Fibroblast of skin of left biceps (primary cell): ENCODE data around the gene ABTB2.
A peak's percentile ranks its signal among the peaks of the same experiment; 100 is the strongest.

Experiments
- DNase-seq, 2 experiments: peaks; one replicate each; pipeline ENCODE4 v3.0.0-alpha.2; 2013; ENCODE audit warnings: low read depth in 2 of 2

ABTB2 gene

GRCh38 chr11:34288492-34288891, 69.3 kb downstream of the ABTB2 start:
- no peak for DNase-seq

GRCh38 chr11:34284811-34285481, 72.9 kb downstream of the ABTB2 start:
- no peak for DNase-seq

GRCh38 chr11:34284156-34284555, 73.7 kb downstream of the ABTB2 start:
- DNase-seq = no peak

DNA sequence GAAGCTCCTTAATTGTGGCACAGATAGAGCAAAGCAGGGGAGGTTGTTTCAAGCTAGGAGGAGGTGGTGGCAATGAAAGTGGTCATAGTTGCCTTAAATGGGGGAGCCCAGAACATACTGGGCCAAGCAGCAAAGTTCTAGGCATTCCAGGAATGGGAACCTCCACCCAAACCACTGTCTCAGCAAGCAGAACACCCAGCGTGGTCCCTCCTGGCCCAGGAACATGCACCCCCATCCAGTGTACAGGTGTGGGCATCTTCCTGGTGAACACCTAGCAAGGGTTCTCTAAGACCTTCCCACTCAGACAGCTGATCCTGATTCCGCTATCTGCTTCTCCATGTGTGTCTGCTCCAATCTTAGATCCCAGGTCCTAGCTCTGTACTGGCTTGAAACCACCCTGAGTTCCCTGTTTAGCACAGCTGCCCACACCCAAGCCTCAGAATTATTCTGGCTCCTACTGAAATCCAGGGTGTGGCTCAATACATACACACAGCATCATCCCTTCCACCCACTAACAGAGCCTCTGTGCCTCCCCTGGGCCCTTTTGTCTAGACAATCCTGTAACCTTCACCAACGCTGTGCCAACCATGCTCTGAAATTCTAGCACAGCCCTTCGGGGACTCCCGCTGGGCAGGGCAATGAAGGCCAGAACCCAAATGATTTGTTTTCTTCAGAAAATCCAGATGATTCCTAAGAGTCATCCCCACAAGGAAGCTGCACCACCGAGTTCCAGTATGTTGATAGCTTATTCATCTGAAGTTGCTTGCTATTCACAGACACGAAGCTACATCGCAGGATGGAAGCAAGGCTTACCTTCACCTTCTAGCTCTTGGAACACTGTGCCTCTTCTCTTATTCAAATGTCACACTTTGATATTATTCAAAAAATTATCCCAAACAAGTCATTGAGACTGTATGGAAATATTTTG, 76.6 kb downstream of the ABTB2 start:
- no peak for DNase-seq

DNA sequence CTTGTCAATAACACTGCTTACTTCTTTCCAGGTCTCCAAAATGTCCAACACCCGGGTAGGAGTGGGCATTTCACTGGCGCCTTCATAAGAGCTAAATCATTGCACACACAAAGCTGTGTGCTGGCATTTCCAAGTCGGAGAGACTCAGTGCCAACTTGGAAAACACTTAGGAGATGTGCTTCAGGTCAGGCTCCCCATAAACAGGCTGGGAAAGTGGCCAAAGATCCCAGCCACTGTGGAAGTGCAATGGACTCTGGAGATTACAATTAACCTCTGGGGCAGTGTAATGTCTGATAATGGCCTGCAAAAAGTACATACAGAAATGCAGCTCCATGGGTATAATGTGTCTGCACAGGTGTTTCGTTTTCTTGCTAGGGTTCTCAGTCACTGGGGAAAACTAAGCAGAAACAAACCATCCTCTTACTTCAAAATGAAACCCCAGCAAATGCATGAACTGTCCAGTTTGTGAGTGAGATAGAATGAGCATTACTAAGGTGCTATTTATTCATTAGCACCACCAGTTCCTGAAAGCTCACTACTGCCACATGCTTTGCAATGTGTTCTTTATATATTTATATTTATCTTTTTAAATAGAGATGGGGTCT, 79.0 kb downstream of the ABTB2 start:
- DNase-seq = no peak

GRCh38 chr11:34278175-34278574, 79.6 kb downstream of the ABTB2 start:
- no peak for DNase-seq

- no peak for DNase-seq
Observed at GRCh38 chr11:34277171-34277570, 80.6 kb downstream of the ABTB2 start.

GRCh38 chr11:34276352-34276864, 81.4 kb downstream of the ABTB2 start:
- DNase-seq = no peak

GRCh38 chr11:34275486-34275885, 82.3 kb downstream of the ABTB2 start:
- no peak for DNase-seq

DNA sequence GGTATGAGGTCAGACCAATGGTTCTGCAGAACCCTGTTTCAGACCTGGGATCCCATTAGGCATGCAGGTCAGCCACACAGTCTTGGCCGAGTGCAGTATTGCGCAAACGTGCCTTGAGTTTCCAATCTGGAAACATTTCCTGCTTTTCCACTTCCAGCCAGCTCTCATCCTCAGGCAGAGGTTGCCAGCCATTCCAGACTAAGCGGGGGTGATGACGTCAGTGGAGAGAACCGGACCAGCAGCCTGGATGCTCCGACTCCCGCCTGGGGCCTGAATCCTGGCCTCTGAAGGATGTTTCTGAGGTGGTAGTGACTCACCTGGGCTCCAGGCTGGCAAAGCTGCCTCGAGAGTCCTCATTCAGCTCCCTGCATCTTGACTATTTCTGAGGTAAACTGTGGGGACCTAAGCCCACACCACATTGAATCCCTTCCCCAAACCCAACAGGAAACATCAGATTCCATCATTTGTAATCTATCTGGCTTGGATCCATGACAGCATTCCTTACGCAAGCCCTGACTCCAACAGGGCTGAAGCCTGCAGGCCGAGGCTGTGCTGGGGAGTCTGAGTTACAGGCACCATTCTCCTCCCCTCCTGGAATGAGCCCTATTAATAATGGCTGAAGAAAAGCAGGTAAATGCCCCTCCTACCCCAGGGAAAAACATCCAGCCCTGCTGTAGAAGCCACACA, 83.0 kb downstream of the ABTB2 start:
- peak; percentile 91 for DNase-seq

- no peak for DNase-seq
Observed at GRCh38 chr11:34273099-34273498, 84.7 kb downstream of the ABTB2 start.

DNA sequence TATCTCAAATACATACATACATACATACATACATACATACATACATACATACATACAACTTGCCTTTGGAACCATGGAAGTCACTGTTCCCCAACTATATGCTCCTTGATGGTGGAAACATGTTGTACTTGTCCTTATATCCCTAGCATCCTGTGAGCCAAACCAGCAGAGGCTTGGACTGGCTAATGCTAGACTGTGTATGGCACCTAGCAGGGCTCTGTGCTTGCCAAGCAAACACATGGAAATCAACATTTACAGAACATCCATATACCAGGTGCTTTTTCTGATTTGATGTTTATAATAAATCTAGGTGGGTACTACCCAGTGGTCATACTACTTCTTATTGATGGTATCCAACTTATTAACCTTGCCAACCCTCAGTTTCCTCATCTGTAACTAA, 86.1 kb downstream of the ABTB2 start:
- DNase-seq = no peak

GRCh38 chr11:34270711-34271110, 87.1 kb downstream of the ABTB2 start:
- DNase-seq = no peak

DNA sequence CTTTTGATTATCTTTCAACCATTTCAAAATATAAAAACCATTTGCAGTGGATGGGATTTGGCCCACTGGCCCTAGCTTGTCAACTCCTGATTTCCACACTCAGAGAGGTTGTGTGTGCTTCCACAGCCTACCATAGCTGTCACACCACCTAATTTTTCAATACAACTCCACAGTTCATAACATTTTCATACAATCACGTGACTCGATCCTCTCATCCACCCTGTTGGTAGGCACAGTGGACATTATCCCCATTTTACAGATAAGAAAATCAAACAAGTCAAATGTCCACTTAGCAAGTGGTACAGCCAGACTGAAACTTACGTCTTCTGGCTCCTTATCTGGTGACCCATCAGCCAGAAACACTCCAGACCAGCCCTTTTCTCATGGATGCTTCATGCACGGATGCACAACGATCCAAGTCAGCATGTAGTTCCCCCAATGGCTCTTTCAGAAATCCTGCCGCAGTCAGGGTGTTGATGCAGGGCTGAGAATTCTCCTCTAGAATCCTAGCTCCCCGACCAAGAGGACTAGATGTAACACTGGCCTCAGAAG, 88.0 kb downstream of the ABTB2 start:
- no peak for DNase-seq

GRCh38 chr11:34268906-34269430, 88.8 kb downstream of the ABTB2 start:
- DNase-seq = no peak

GRCh38 chr11:34267417-34267816, 90.4 kb downstream of the ABTB2 start:
- DNase-seq = no peak

- DNase-seq = no peak
Observed at GRCh38 chr11:34267013-34267412, 90.8 kb downstream of the ABTB2 start.

DNA sequence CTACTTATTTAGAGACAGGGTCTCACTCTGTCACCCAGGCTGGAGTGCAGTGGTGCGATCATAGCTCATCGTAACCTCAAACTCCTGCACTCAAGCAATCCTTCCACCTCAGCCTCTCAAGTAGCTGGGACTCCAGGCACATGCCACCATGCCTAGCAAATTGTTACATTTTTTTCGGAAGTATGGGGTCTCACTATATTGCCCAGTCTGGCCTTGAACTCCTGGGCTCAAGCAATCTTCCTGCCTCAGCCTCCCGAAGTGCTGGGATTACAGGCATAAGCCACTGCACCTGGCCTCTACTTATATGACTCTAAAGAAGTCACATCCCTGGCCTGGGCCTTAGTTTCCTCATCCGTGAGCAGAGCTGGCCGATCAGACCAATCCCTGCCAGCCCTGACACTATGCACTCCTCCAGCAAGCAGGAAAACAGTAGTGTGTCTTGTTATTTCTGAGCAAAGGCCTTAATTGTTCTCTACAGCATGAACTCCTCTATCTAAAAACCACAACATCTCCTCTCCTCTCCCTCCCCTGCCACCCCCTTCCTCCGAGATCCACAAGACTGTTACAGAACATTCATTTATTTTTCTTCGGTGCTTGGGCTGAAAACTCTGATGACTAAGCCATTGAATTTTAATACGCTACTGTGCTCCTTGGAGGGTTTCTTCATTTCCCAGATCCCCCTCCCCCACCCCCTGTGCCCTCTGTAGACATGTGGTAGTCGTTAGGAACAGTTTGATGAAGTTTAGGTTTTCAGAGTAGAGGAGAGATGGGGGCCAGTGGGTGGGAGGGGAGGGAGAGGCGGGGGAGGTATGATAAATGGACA, 91.5 kb downstream of the ABTB2 start:
- DNase-seq = peak; percentile 94 to 95

GRCh38 chr11:34264303-34265110, 93.3 kb downstream of the ABTB2 start:
- DNase-seq = no peak
